T-helper 2 cell treated with Interferon-gamma antibody and Interleukin-4, amounts not matched to agents 5 μg/mL and 100 μg/mL, for 36 hours (primary cell): ENCODE data around the gene PIGS.
"Not testable (repeated sequence)": the region's sequence is repeated elsewhere in the genome, so short reads cannot be mapped to it uniquely, and the experiment has no call there.

ENCODE experiments used
- DNase-seq: peaks from one replicate; pipeline ENCODE4 v3.0.0; 2021; ENCODE audit warnings: low spot score
- H3K27ac Mint-ChIP-seq: one replicate; pipeline ENCODE4 v1.8.0; 2021; ENCODE audit warnings: mild to moderate bottlenecking, mixed read lengths
- H3K27me3 Mint-ChIP-seq: one replicate; pipeline ENCODE4 v1.8.0; 2021; ENCODE audit warnings: low read depth, mixed read lengths
- H3K36me3 Mint-ChIP-seq: one replicate; pipeline ENCODE4 v1.8.0; 2021; ENCODE audit warnings: low read depth, mixed read lengths
- H3K4me1 Mint-ChIP-seq: one replicate; pipeline ENCODE4 v1.8.0; 2021; ENCODE audit warnings: low read depth, mixed read lengths
- H3K4me3 Mint-ChIP-seq: one replicate; pipeline ENCODE4 v1.8.0; 2022; ENCODE audit warnings: mild to moderate bottlenecking, moderate library complexity, mixed read lengths
- H3K9me3 Mint-ChIP-seq: one replicate; pipeline ENCODE4 v1.8.0; 2021; ENCODE audit warnings: mixed read lengths

Gene PIGS

GRCh38 chr17:28524476-28525424 is 46.6 kb downstream of the PIGS start:
- Mint-ChIP-seq H3K4me1 (no peaks in the 10 kb centered on the region), H3K27ac (no peak overlapping the region), H3K36me3 (no peaks in the 10 kb centered on the region), H3K9me3 (no peaks in the 10 kb centered on the region), H3K4me3 (no peak overlapping the region), H3K27me3 (peaks cover 2% of the 10 kb centered on the region)
- no peak for DNase-seq

- H3K27me3 Mint-ChIP-seq = peaks cover 4% of the 10 kb centered on the region
- H3K9me3 Mint-ChIP-seq = no peaks in the 10 kb centered on the region
- H3K36me3 Mint-ChIP-seq = no peaks in the 10 kb centered on the region
- no peaks in the 10 kb centered on the region for H3K4me1 Mint-ChIP-seq
- H3K4me3 Mint-ChIP-seq = no peak overlapping the region
- no peak for DNase-seq
- no peak overlapping the region for H3K27ac Mint-ChIP-seq
Observed at GRCh38 chr17:28523876-28524275, 47.4 kb downstream of the PIGS start.

GRCh38 chr17:28523186-28523585 is 48.1 kb downstream of the PIGS start:
- no peak overlapping the region for H3K4me3 Mint-ChIP-seq
- no peaks in the 10 kb centered on the region for H3K4me1 Mint-ChIP-seq
- H3K36me3 Mint-ChIP-seq = no peaks in the 10 kb centered on the region
- no peak overlapping the region for H3K27ac Mint-ChIP-seq
- DNase-seq = no peak
- no peaks in the 10 kb centered on the region for H3K9me3 Mint-ChIP-seq
- H3K27me3 Mint-ChIP-seq = peaks cover 5% of the 10 kb centered on the region

GRCh38 chr17:28522281-28522680 is 49.0 kb downstream of the PIGS start:
- not testable (repeated sequence) for H3K4me1 Mint-ChIP-seq, H3K27ac Mint-ChIP-seq, DNase-seq, H3K4me3 Mint-ChIP-seq, H3K27me3 Mint-ChIP-seq, H3K36me3 Mint-ChIP-seq, H3K9me3 Mint-ChIP-seq

GRCh38 chr17:28521311-28522085 is 49.8 kb downstream of the PIGS start:
- no peaks in the 10 kb centered on the region for H3K4me1 Mint-ChIP-seq
- H3K27me3 Mint-ChIP-seq = peaks cover 5% of the 10 kb centered on the region
- H3K27ac Mint-ChIP-seq = no peak overlapping the region
- no peak overlapping the region for H3K4me3 Mint-ChIP-seq
- H3K9me3 Mint-ChIP-seq = no peaks in the 10 kb centered on the region
- H3K36me3 Mint-ChIP-seq = no peaks in the 10 kb centered on the region
- no peak for DNase-seq

GRCh38 chr17:28520687-28521086 is 50.6 kb downstream of the PIGS start:
- Mint-ChIP-seq H3K4me1 (no peaks in the 10 kb centered on the region), H3K36me3 (no peaks in the 10 kb centered on the region), H3K9me3 (no peaks in the 10 kb centered on the region), H3K27ac (no peak overlapping the region), H3K27me3 (peaks cover 5% of the 10 kb centered on the region), H3K4me3 (no peak overlapping the region)
- DNase-seq = no peak

- no peak for DNase-seq
- Mint-ChIP-seq H3K27me3 (peaks cover 5% of the 10 kb centered on the region), H3K9me3 (no peaks in the 10 kb centered on the region), H3K4me3 (no peak overlapping the region), H3K27ac (no peak overlapping the region), H3K4me1 (no peaks in the 10 kb centered on the region), H3K36me3 (no peaks in the 10 kb centered on the region)
Observed at GRCh38 chr17:28519236-28519635, 52.1 kb downstream of the PIGS start.

- H3K27me3 Mint-ChIP-seq = peaks cover 5% of the 10 kb centered on the region
- H3K9me3 Mint-ChIP-seq = no peaks in the 10 kb centered on the region
- no peaks in the 10 kb centered on the region for H3K4me1 Mint-ChIP-seq
- no peak overlapping the region for H3K4me3 Mint-ChIP-seq
- DNase-seq = no peak
- no peaks in the 10 kb centered on the region for H3K36me3 Mint-ChIP-seq
- H3K27ac Mint-ChIP-seq = no peak overlapping the region
Observed at GRCh38 chr17:28518578-28518977, 52.7 kb downstream of the PIGS start.

- Mint-ChIP-seq H3K27me3 (peaks cover 5% of the 10 kb centered on the region), H3K27ac (no peak overlapping the region), H3K4me1 (no peaks in the 10 kb centered on the region), H3K36me3 (no peaks in the 10 kb centered on the region), H3K9me3 (no peaks in the 10 kb centered on the region), H3K4me3 (no peak overlapping the region)
- DNase-seq = no peak
Observed at GRCh38 chr17:28518132-28518531, 53.2 kb downstream of the PIGS start.

GRCh38 chr17:28515518-28515917 is 55.8 kb downstream of the PIGS start:
- no peak for DNase-seq
- Mint-ChIP-seq H3K4me3 (no peak overlapping the region), H3K9me3 (no peaks in the 10 kb centered on the region), H3K36me3 (no peaks in the 10 kb centered on the region), H3K27me3 (peaks cover 5% of the 10 kb centered on the region), H3K4me1 (no peaks in the 10 kb centered on the region), H3K27ac (no peak overlapping the region)

GRCh38 chr17:28514561-28515002 is 56.7 kb downstream of the PIGS start:
- Mint-ChIP-seq H3K9me3 (no peaks in the 10 kb centered on the region), H3K36me3 (no peaks in the 10 kb centered on the region), H3K27me3 (peaks cover 5% of the 10 kb centered on the region), H3K4me3 (no peak overlapping the region), H3K27ac (no peak overlapping the region), H3K4me1 (no peaks in the 10 kb centered on the region)
- DNase-seq = no peak

- Mint-ChIP-seq H3K4me3 (no peak overlapping the region), H3K9me3 (no peaks in the 10 kb centered on the region), H3K27me3 (peaks cover 4% of the 10 kb centered on the region), H3K4me1 (no peaks in the 10 kb centered on the region), H3K27ac (no peak overlapping the region), H3K36me3 (no peaks in the 10 kb centered on the region)
- no peak for DNase-seq
Observed at GRCh38 chr17:28513476-28513875, 57.8 kb downstream of the PIGS start.

- no peaks in the 10 kb centered on the region for H3K9me3 Mint-ChIP-seq
- no peak overlapping the region for H3K4me3 Mint-ChIP-seq
- H3K36me3 Mint-ChIP-seq = no peaks in the 10 kb centered on the region
- no peaks in the 10 kb centered on the region for H3K4me1 Mint-ChIP-seq
- DNase-seq = no peak
- peaks cover 8% of the 10 kb centered on the region for H3K27me3 Mint-ChIP-seq
- no peak overlapping the region for H3K27ac Mint-ChIP-seq
Observed at GRCh38 chr17:28511858-28512461, 59.4 kb downstream of the PIGS start.

- no peak for DNase-seq
- Mint-ChIP-seq H3K4me1 (no peaks in the 10 kb centered on the region), H3K27me3 (peaks cover 10% of the 10 kb centered on the region), H3K4me3 (no peak overlapping the region), H3K27ac (no peak overlapping the region), H3K36me3 (no peaks in the 10 kb centered on the region), H3K9me3 (no peaks in the 10 kb centered on the region)
Observed at GRCh38 chr17:28509789-28510188, 61.5 kb downstream of the PIGS start.
